DND-41 (cell line): ENCODE results near the gene NAV3.

Experiments used
- ATAC-seq: fragments of 200-7000 bp; cut with Tn5 transposase; 3 replicates; pipeline ENCODE4 v1.9.1; 2021; ENCODE audit warnings: low read depth; ENCODE audit not compliant: insufficient read depth
- DNase-seq: peaks from one replicate; pipeline ENCODE4 v3.0.0-alpha.2; 2020
- H2AFZ ChIP-seq: 2 replicates; pipeline ENCODE4 v1.6.0; 2012; ENCODE audit warnings: low read depth, low read length
- H3K27ac ChIP-seq: 2 replicates; pipeline ENCODE4 v1.5.1; 2012; ENCODE audit warnings: low read length, inconsistent platforms
- H3K27me3 ChIP-seq: fragments of 200-600 bp; sonication (generic); 2 replicates; pipeline ENCODE4 v1.6.0; 2012; ENCODE audit warnings: low read length, mild to moderate bottlenecking, inconsistent platforms; ENCODE audit not compliant: insufficient read depth, poor library complexity
- H3K36me3 ChIP-seq: 2 replicates; pipeline ENCODE4 v1.5.1; 2012; ENCODE audit warnings: low read length, inconsistent platforms; ENCODE audit not compliant: insufficient read depth
- H3K4me1 ChIP-seq: 2 replicates; pipeline ENCODE4 v1.5.1; 2012; ENCODE audit warnings: mild to moderate bottlenecking, low read length; ENCODE audit not compliant: insufficient read depth
- H3K4me2 ChIP-seq: 2 replicates; pipeline ENCODE4 v1.6.0; 2012; ENCODE audit warnings: mild to moderate bottlenecking, moderate library complexity, low read length, inconsistent platforms; ENCODE audit not compliant: insufficient read depth
- H3K4me3 ChIP-seq, 2 experiments: fragments of 200-600 bp in 1 of 2; shearing (Covaris generic) in 1 of 2; 2 replicates each; pipeline ENCODE4 v1.5.1; 2012 to 2016; ENCODE audit warnings: inconsistent platforms in 2 of 2, low read length in 2 of 2, mild to moderate bottlenecking in 2 of 2, low read depth in 1 of 2, moderate library complexity in 1 of 2
- H3K79me2 ChIP-seq: 2 replicates; pipeline ENCODE4 v1.6.0; 2012; ENCODE audit warnings: low read length, inconsistent platforms; ENCODE audit not compliant: insufficient read depth
- H3K9ac ChIP-seq: 2 replicates; pipeline ENCODE4 v1.6.0; 2012; ENCODE audit warnings: low read depth, mild to moderate bottlenecking, inconsistent platforms, low read length, moderate library complexity
- H3K9me3 ChIP-seq: 2 replicates; pipeline ENCODE4 v1.5.1; 2012; ENCODE audit warnings: low read length, moderate library complexity, mild to moderate bottlenecking, inconsistent platforms; ENCODE audit not compliant: insufficient read depth, severe bottlenecking
- H4K20me1 ChIP-seq: 2 replicates; pipeline ENCODE4 v1.6.0; 2012; ENCODE audit warnings: low read length; ENCODE audit not compliant: insufficient read depth
- CTCF ChIP-seq: IDR thresholded peaks from 2 replicates; pipeline ENCODE4 v1.5.1; 2012; ENCODE audit warnings: borderline replicate concordance, low read length, moderate library complexity, mild to moderate bottlenecking; ENCODE audit not compliant: poor library complexity, severe bottlenecking; ENCODE audit errors: extremely low read depth
- EZH2 ChIP-seq: IDR thresholded peaks from 3 replicates; pipeline ENCODE4 v1.6.1; 2012; ENCODE audit warnings: borderline replicate concordance, low read depth, mild to moderate bottlenecking, moderate library complexity, low read length, inconsistent platforms; ENCODE audit not compliant: severe bottlenecking

NAV3 gene

GRCh38 chr12:78192979-78193378 is 362.3 kb downstream of the NAV3 start:
- no peak overlapping the region for H3K4me3 ChIP-seq
- H2AFZ ChIP-seq = no peak overlapping the region
- DNase-seq (no peak), ATAC-seq (no peak)
- no peak overlapping the region for H3K4me2 ChIP-seq
- no peaks in the 10 kb centered on the region for H4K20me1 ChIP-seq
- H3K27ac ChIP-seq = no peak overlapping the region
- TF ChIP-seq EZH2 = no peak
- TF ChIP-seq CTCF = no peak
- H3K9me3 ChIP-seq = no peaks in the 10 kb centered on the region
- H3K4me1 ChIP-seq = no peaks in the 10 kb centered on the region
- H3K79me2 ChIP-seq = no peaks in the 10 kb centered on the region
- no peaks in the 10 kb centered on the region for H3K36me3 ChIP-seq
- no peaks in the 10 kb centered on the region for H3K27me3 ChIP-seq
- H3K9ac ChIP-seq = no peak overlapping the region

- no peaks in the 10 kb centered on the region for H3K27me3 ChIP-seq
- no peak overlapping the region for H3K4me3 ChIP-seq
- H3K4me2 ChIP-seq = no peak overlapping the region
- no peaks in the 10 kb centered on the region for H3K79me2 ChIP-seq
- ATAC-seq (no peak), DNase-seq (no peak)
- no peaks in the 10 kb centered on the region for H3K36me3 ChIP-seq
- no peak for TF ChIP-seq EZH2
- no peak for TF ChIP-seq CTCF
- H3K9me3 ChIP-seq = no peaks in the 10 kb centered on the region
- no peak overlapping the region for H3K9ac ChIP-seq
- H3K27ac ChIP-seq = no peak overlapping the region
- H4K20me1 ChIP-seq = no peaks in the 10 kb centered on the region
- H2AFZ ChIP-seq = no peak overlapping the region
- no peaks in the 10 kb centered on the region for H3K4me1 ChIP-seq
Measured at GRCh38 chr12:78194448-78194847, 363.8 kb downstream of the NAV3 start.

- DNase-seq (no peak), ATAC-seq (no peak)
- no peaks in the 10 kb centered on the region for H3K9me3 ChIP-seq
- H3K79me2 ChIP-seq = no peaks in the 10 kb centered on the region
- H3K27me3 ChIP-seq = no peaks in the 10 kb centered on the region
- H3K36me3 ChIP-seq = no peaks in the 10 kb centered on the region
- H3K4me1 ChIP-seq = no peaks in the 10 kb centered on the region
- no peak overlapping the region for H3K27ac ChIP-seq
- no peak overlapping the region for H2AFZ ChIP-seq
- no peak overlapping the region for H3K4me3 ChIP-seq
- no peak for TF ChIP-seq EZH2
- TF ChIP-seq CTCF = no peak
- H4K20me1 ChIP-seq = no peaks in the 10 kb centered on the region
- no peak overlapping the region for H3K4me2 ChIP-seq
- no peak overlapping the region for H3K9ac ChIP-seq
Measured at GRCh38 chr12:78198896-78199295, 368.2 kb downstream of the NAV3 start.

GRCh38 chr12:78199926-78200325 is 369.2 kb downstream of the NAV3 start:
- no peaks in the 10 kb centered on the region for H3K36me3 ChIP-seq
- no peaks in the 10 kb centered on the region for H4K20me1 ChIP-seq
- no peaks in the 10 kb centered on the region for H3K4me1 ChIP-seq
- ATAC-seq (no peak), DNase-seq (no peak)
- no peaks in the 10 kb centered on the region for H3K27me3 ChIP-seq
- H3K9me3 ChIP-seq = no peaks in the 10 kb centered on the region
- H3K79me2 ChIP-seq = no peaks in the 10 kb centered on the region
- H3K4me2 ChIP-seq = no peak overlapping the region
- H3K4me3 ChIP-seq = no peak overlapping the region
- no peak overlapping the region for H3K27ac ChIP-seq
- TF ChIP-seq CTCF (no peak), EZH2 (no peak)
- no peak overlapping the region for H3K9ac ChIP-seq
- H2AFZ ChIP-seq = no peak overlapping the region
